Keratinocyte (primary cell): ENCODE data around the gene GPR32. TPM values are rescaled to one million over a fixed set of nuclear protein-coding genes. Genes with fewer than 3 reads are reported as not detected.
"Not testable (repeated sequence)": the region's sequence is repeated elsewhere in the genome, so short reads cannot be mapped to it uniquely, and the experiment has no call there.

ENCODE experiments used
- DNase-seq: peaks from one replicate; pipeline ENCODE4 v3.0.0-alpha.2; 2011; ENCODE audit warnings: low read depth, missing footprints, low spot score
- FAIRE-seq: peaks from 2 replicates; lab custom pipeline; 2011; peaks lifted over from hg19 to GRCh38; lab: Jason Lieb, UNC
- H2AFZ ChIP-seq: 2 replicates; pipeline ENCODE4 v1.6.0; 2012; ENCODE audit warnings: low read length, control low read depth, inconsistent platforms; ENCODE audit not compliant: control insufficient read depth
- H3K27ac ChIP-seq: 2 replicates; pipeline ENCODE4 v1.5.1; 2011; ENCODE audit warnings: low read length; ENCODE audit not compliant: control insufficient read depth, insufficient read depth
- H3K27me3 ChIP-seq: 3 replicates; pipeline ENCODE4 v1.6.0; 2011; ENCODE audit warnings: low read length; ENCODE audit not compliant: control insufficient read depth, insufficient read depth; ENCODE audit errors: extremely low read depth
- H3K36me3 ChIP-seq, 2 experiments: 2 replicates in 1 of 2; 3 replicates in 1 of 2; pipeline ENCODE4 v1.5.1; 2011; ENCODE audit warnings: low read length in 2 of 2, mild to moderate bottlenecking in 1 of 2; ENCODE audit not compliant: control insufficient read depth in 2 of 2, insufficient read depth in 2 of 2; ENCODE audit errors: extremely low read depth in 1 of 2
- H3K4me1 ChIP-seq: 3 replicates; pipeline ENCODE4 v1.5.1; 2011; ENCODE audit warnings: low read length; ENCODE audit not compliant: control insufficient read depth, insufficient read depth; ENCODE audit errors: extremely low read depth
- H3K4me2 ChIP-seq: 3 replicates; pipeline ENCODE4 v1.6.0; 2011; ENCODE audit warnings: low read depth, low read length; ENCODE audit not compliant: control insufficient read depth, insufficient read depth; ENCODE audit errors: extremely low read depth
- H3K4me3 ChIP-seq, 3 experiments: fragments of 200-600 bp in 1 of 3; sonication (generic) in 1 of 3; 2 replicates in 2 of 3; 3 replicates in 1 of 3; pipeline ENCODE4 v1.5.1; 2011 to 2016; ENCODE audit warnings: low read length in 3 of 3, mild to moderate bottlenecking in 3 of 3, control low read depth in 2 of 3, inconsistent platforms in 1 of 3, low read depth in 1 of 3, mixed read lengths in 1 of 3, mixed run types in 1 of 3, moderate library complexity in 1 of 3; ENCODE audit not compliant: control insufficient read depth in 2 of 3, insufficient read depth in 2 of 3; ENCODE audit errors: extremely low read depth in 1 of 3
- H3K79me2 ChIP-seq: 2 replicates; pipeline ENCODE4 v1.6.0; 2012; ENCODE audit warnings: low read length; ENCODE audit not compliant: control insufficient read depth, insufficient read depth
- H3K9ac ChIP-seq: 3 replicates; pipeline ENCODE4 v1.6.0; 2011; ENCODE audit warnings: low read length; ENCODE audit not compliant: control insufficient read depth, insufficient read depth; ENCODE audit errors: extremely low read depth
- H3K9me1 ChIP-seq: 3 replicates; pipeline ENCODE4 v1.6.0; 2011; ENCODE audit warnings: low read length; ENCODE audit not compliant: control insufficient read depth, insufficient read depth; ENCODE audit errors: extremely low read depth
- H3K9me3 ChIP-seq: 2 replicates; pipeline ENCODE4 v1.5.1; 2012; ENCODE audit warnings: low read depth, low read length; ENCODE audit not compliant: control insufficient read depth
- H4K20me1 ChIP-seq: 3 replicates; pipeline ENCODE4 v1.6.0; 2011; ENCODE audit warnings: low read length; ENCODE audit not compliant: control insufficient read depth, insufficient read depth; ENCODE audit errors: extremely low read depth
- EZH2 ChIP-seq: IDR thresholded peaks from one replicate; pipeline ENCODE4 v1.6.1; 2012; ENCODE audit warnings: inconsistent platforms, mild to moderate bottlenecking, low read length, moderate library complexity
- dilution Hi-C: fragments of 300-500 bp; cut with MboI; formaldehyde crosslinking; loops from one replicate; pipeline ENCODE4 v1.7.0; 2020; ENCODE audit warnings: low sequenced_read_pairs; ENCODE audit not compliant: extremely low pct_ligation_motif_present
- polyA plus RNA-seq, 5 experiments: library from polyadenylated mRNA; depleted of rRNA in 3 of 5; stranded (reverse) in 3 of 5; stranded (forward) in 1 of 5; unstranded in 1 of 5; fragments of >200 nt; gene quantifications; 1 replicate in 1 of 5; 2 replicates in 3 of 5; 3 replicates in 1 of 5; pipeline versions ENCODE4 v1.2.1 to v1.2.3, GENCODE V29; 2011 to 2012; ENCODE audit warnings: missing spikeins in 2 of 5, low read depth in 1 of 5, low replicate concordance in 1 of 5
- TF ChIP-seq, protein P1 (sequence below), 3 experiments: IDR thresholded peaks in 1 of 3; conservative IDR thresholded peaks in 1 of 3; optimal IDR thresholded peaks in 1 of 3; 2 replicates in 2 of 3; 3 replicates in 1 of 3; pipeline versions ENCODE3 to v1.5.1; 2011; ENCODE audit warnings: low read length in 3 of 3, mild to moderate bottlenecking in 3 of 3, moderate library complexity in 2 of 3, control low read depth in 1 of 3, inconsistent platforms in 1 of 3; ENCODE audit not compliant: insufficient read depth in 2 of 3; ENCODE audit errors: extremely low read depth in 1 of 3

Gene GPR32
- polyA plus RNA-seq, 1 donor (not counting 4 experiments of a cell fraction or from before 2014, with no cell fraction given): not detected

DNA sequence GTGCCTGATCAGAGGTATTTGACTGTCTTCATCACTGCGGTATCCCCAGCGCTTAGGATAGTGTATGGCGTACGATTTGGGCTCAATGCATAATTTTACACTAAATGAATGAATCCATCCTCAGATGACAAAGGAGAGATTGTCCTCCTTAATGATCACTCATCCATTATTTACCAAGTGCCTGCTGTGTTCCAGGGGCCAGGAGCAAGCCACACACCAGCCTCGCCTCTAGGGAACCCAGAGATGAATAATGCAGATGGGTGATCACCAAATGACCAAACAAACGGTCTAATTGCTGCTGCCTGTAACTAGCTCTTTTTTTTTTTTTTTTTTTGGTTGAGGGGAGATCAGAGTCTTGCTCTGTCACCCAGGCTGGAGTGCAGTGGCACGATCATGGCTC lies 5.9 kb upstream of the GPR32 start:
- Histone ChIP-seq H3K4me3 (no peak overlapping the region), H3K9me1 (no peaks in the 10 kb centered on the region), H3K4me1 (no peaks in the 10 kb centered on the region), H3K9me3 (no peaks in the 10 kb centered on the region), H4K20me1 (no peaks in the 10 kb centered on the region), H3K79me2 (no peaks in the 10 kb centered on the region), H3K9ac (no peak overlapping the region), H3K4me2 (no peak overlapping the region), H3K36me3 (no peaks in the 10 kb centered on the region), H3K27ac (no peak overlapping the region), H3K27me3 (no peaks in the 10 kb centered on the region), H2AFZ (no peak overlapping the region)
- dilution Hi-C loops: no loop called here
- FAIRE-seq (no peak), DNase-seq (no peak)
- TF ChIP-seq EZH2: no peak
- TF ChIP-seq, protein P1, sequence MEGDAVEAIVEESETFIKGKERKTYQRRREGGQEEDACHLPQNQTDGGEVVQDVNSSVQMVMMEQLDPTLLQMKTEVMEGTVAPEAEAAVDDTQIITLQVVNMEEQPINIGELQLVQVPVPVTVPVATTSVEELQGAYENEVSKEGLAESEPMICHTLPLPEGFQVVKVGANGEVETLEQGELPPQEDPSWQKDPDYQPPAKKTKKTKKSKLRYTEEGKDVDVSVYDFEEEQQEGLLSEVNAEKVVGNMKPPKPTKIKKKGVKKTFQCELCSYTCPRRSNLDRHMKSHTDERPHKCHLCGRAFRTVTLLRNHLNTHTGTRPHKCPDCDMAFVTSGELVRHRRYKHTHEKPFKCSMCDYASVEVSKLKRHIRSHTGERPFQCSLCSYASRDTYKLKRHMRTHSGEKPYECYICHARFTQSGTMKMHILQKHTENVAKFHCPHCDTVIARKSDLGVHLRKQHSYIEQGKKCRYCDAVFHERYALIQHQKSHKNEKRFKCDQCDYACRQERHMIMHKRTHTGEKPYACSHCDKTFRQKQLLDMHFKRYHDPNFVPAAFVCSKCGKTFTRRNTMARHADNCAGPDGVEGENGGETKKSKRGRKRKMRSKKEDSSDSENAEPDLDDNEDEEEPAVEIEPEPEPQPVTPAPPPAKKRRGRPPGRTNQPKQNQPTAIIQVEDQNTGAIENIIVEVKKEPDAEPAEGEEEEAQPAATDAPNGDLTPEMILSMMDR (optimal IDR thresholded peaks at IDR 0.05 in 1 of 3, IDR thresholded peaks at IDR 0.05 in 1 of 3, conservative IDR thresholded peaks at IDR 0.05 in 1 of 3; ENCODE audit: extremely low read depth in 1 of 3, insufficient read depth in 2 of 3, low read length in 3 of 3): no peak

DNA sequence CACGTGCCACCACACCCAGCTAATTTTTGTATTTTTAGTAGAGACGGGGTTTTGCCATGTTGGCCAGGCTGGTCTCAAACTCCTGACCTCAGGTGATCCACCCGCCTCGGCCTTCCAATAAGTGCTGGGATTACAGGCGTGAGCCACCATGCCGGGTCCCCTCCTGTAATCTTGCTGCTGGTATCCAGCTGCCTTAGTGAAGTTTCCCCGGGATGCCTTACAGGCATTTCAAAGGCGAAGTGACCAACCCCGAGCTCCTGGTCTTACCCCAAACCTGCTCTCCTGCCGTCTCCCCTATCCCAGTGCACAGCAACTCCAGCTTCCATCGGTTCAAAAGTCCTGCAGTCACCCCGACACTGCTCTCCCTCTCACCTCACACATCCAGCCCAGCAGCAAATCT lies 3.5 kb upstream of the GPR32 start:
- H4K20me1 ChIP-seq, H3K79me2 ChIP-seq, H3K4me3 ChIP-seq, FAIRE-seq, H3K4me1 ChIP-seq, H3K27ac ChIP-seq, H3K27me3 ChIP-seq, dilution Hi-C loops, DNase-seq, H2AFZ ChIP-seq, H3K36me3 ChIP-seq, H3K9ac ChIP-seq, H3K9me3 ChIP-seq, H3K9me1 ChIP-seq, H3K4me2 ChIP-seq: not testable (repeated sequence)

DNA sequence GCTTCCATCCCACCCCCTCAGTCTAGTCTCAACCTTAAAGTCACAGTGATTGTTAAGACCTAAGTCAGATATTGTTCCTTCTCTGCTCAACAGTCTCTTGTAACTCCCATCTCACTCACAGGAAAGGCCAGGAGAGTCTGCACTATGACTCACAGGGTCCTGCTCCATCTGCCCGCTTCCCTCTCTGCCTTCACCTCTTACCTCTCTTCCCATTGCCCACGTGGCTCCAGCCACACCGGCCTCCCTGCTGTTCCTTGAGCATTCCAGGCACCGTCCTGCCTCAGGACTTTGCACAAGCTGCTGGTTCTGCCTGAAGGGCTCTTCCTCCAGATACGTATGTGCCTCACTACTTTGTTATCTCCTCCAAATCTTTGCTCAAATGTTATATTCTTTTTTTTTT lies 3.0 kb upstream of the GPR32 start:
- H4K20me1 ChIP-seq, H3K9me3 ChIP-seq, H3K4me2 ChIP-seq, H3K27me3 ChIP-seq, dilution Hi-C loops, DNase-seq, FAIRE-seq, H2AFZ ChIP-seq, H3K4me3 ChIP-seq, H3K9me1 ChIP-seq, H3K4me1 ChIP-seq, H3K9ac ChIP-seq, H3K36me3 ChIP-seq, H3K27ac ChIP-seq, H3K79me2 ChIP-seq: not testable (repeated sequence)
